ENCODE results near the gene VWA1. TPM values are rescaled to one million over a fixed set of nuclear protein-coding genes. Genes with fewer than 3 reads are reported as not detected.

VWA1 gene
- polyA plus RNA-seq, 2 of the 4 experiments (the other 2 are of a cell fraction), result 4.0 to 5.3 TPM

DNA sequence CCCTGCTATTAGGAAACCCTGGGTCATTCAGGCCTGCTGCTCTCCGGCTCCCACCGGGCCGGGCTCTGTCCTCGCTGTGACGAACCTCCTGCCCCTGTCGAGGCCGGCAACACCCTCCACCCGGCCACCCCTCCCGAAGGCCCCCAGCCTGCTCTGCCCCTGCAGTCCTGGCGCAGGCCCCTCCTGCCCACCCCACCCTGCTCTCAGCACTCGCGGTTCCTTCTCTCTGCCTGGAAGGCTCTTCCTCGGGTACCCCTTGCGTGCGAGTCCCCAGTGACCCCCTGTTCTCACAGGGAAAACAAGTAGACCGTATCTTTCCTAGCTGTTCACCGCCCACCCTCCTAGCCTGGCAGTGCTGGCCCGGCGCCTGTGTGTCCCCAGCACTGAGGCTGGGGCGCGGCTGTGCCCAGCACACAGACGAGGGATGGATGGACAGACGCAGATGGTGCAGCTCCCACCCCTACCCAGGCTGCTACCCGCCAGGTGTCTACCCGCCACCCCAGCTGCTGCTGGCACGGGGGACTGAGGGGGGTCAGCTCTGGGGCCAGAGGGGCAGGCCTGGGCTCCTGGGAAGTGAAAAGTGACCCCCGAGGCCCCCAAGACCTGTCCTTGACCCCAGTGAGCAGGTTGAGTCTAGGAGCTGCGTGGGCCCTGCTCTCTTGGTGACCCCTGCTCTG lies 3.1 kb upstream of the VWA1 start:
- no peak for FAIRE-seq
- no peak for DNase-seq (ENCODE audit: low read depth in 1 of 2, low spot score in 1 of 2)
- no peaks in the 10 kb centered on the region for H3K9me3 ChIP-seq
- H3K27ac ChIP-seq, result peak overlapping the region; percentile 27 to 76; a peak in 3 of 6 replicates
- CTCF ChIA-PET, result interaction anchor here (1.1 to 4.2 kb wide), 3 partner anchors 9 to 73 kb away, joined by 3 to 16 read pairs (median 4); no protein-coding TSS in a partner anchor
- H3K4me1 ChIP-seq, result peaks cover 49% of the 10 kb centered on the region
- POLR2A ChIA-PET, result no interaction called here
- TF ChIP-seq RFX5 (IDR thresholded peaks at IDR 0.05), result no peak
- no peak for TF ChIP-seq ZC3H11A (IDR thresholded peaks at IDR 0.05)
- no peak for TF ChIP-seq FOSB (CRISPR knock-in tag; IDR thresholded peaks at IDR 0.05)
- no peak for TF ChIP-seq MAZ (IDR thresholded peaks at IDR 0.05; ENCODE audit: borderline replicate concordance, low read depth, low read length)
- no peak for TF ChIP-seq NPAS2 (CRISPR knock-in tag; IDR thresholded peaks at IDR 0.05; ENCODE audit: borderline replicate concordance)
- TF ChIP-seq CBX8 (IDR thresholded peaks at IDR 0.05), result no peak
- TF ChIP-seq PHF8 (IDR thresholded peaks at IDR 0.05; ENCODE audit: borderline replicate concordance, low read depth), result no peak
- no peak for TF ChIP-seq KDM5A (IDR thresholded peaks at IDR 0.05)
- TF ChIP-seq, protein P1, sequence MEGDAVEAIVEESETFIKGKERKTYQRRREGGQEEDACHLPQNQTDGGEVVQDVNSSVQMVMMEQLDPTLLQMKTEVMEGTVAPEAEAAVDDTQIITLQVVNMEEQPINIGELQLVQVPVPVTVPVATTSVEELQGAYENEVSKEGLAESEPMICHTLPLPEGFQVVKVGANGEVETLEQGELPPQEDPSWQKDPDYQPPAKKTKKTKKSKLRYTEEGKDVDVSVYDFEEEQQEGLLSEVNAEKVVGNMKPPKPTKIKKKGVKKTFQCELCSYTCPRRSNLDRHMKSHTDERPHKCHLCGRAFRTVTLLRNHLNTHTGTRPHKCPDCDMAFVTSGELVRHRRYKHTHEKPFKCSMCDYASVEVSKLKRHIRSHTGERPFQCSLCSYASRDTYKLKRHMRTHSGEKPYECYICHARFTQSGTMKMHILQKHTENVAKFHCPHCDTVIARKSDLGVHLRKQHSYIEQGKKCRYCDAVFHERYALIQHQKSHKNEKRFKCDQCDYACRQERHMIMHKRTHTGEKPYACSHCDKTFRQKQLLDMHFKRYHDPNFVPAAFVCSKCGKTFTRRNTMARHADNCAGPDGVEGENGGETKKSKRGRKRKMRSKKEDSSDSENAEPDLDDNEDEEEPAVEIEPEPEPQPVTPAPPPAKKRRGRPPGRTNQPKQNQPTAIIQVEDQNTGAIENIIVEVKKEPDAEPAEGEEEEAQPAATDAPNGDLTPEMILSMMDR (IDR thresholded peaks at IDR 0.05), result no peak
- H3K4me2 ChIP-seq, result peak overlapping the region; percentile 33; the same call in 2 of the 3 replicates
- ATAC-seq, result no peak
- 80% methylated on average over 13 of the region's 28 CpGs for WGBS (ENCODE audit: missing lambda C conversion rate)
- no peak overlapping the region for H3K4me3 ChIP-seq

DNA sequence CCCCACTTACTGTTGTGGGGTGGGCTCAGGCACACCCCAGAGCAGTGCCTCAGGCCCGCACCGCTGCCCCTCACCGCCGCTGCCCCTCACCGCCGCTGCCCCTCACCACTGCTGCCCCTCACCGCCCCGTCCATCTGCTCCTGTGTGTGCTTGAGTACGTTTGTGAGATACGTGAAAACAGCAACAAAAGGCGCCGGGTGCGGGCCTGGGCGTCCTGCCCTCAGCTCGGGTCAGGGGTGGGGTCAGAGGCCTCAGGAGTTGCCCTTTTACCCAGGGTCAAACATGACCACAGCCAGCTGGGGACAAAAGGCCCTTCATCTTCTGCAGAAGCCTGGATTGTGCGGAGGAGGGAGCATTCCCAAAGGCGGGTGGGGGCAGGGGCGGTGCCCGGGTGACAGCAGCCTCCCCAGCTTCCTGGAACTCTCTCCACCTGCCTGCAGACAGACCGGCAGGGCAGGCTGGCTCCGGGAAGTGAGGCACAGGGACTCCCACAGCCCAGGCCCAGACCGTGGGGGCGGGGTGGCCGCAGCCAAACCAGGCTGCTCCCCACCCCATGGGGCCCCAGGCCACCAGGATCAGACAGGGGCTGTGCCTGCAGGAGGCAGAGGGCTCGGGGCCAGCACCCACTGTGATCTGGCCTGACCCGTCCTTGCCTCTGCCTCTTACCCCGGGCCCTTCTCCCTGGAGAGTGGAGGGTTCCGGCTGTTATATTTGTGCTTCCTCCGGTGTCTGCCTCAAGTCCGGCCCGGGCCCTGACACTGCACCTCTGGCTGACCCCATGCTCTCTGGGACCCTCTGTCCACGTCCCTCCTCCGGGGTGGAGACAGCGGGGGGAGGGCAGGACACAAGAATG lies 2.3 kb upstream of the VWA1 start:
- ChIA-PET CTCF (interaction anchor here (0.6 to 4.2 kb wide), 4 partner anchors 8 to 72 kb away, joined by 3 to 16 read pairs (median 4); no protein-coding TSS in a partner anchor), POLR2A (no interaction called here)
- Histone ChIP-seq H3K27ac (peak overlapping the region; percentile 3 to 76; a peak in 3 of 6 replicates), H3K4me1 (peaks cover 56% of the 10 kb centered on the region), H3K4me3 (no peak overlapping the region), H3K9me3 (no peaks in the 10 kb centered on the region), H3K4me2 (peak overlapping the region; percentile 41)
- no peak for FAIRE-seq
- peak in 1 of 2 experiments; percentile 12; a peak in 2 of 6 replicates for ATAC-seq
- WGBS (ENCODE audit: missing lambda C conversion rate), result 0% methylated on average over 2 of the region's 34 CpGs
- DNase-seq (ENCODE audit: low read depth in 1 of 2, low spot score in 1 of 2), result no peak
- TF ChIP-seq CHD2 (IDR thresholded peaks at IDR 0.05; ENCODE audit: low read length, partially characterized antibody), result no peak

DNA sequence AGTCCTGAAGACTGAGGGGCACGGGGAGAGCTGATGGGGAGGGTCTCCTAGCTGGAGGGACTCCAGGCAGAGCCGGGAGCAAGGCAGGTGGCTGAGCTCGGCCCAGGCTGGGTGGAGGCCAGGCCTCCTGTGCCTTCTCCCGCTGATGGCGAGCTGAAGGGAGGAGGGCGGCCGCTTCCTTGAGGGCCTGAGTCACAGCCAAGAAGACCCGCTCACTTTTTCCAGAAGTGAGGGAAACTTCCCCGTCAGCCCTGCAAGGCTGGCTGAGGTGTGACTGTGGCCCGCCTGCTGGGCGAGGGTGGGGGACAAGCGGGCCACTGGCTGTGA lies 1.7 kb upstream of the VWA1 start:
- no peak for ATAC-seq
- no peak overlapping the region for H3K4me3 ChIP-seq
- POLR2A ChIA-PET, result no interaction called here

More for the DNA sequence above, 1.7 kb upstream of the VWA1 start:
- Histone ChIP-seq H3K4me2 (peak overlapping the region; percentile 41; the same call in 1 of the 3 replicates), H3K9me3 (no peaks in the 10 kb centered on the region), H3K4me1 (peaks cover 61% of the 10 kb centered on the region), H3K27ac (peak overlapping the region in 1 of 2 experiments; percentile 76; a peak in 3 of 6 replicates)
- WGBS (ENCODE audit: missing lambda C conversion rate), result 54% methylated on average over 6 of the region's 12 CpGs
- no peak for DNase-seq (ENCODE audit: low read depth in 1 of 2, low spot score in 1 of 2)
- no peak for TF ChIP-seq TP53 (CRISPR knock-in tag; IDR thresholded peaks at IDR 0.05)
- no peak for TF ChIP-seq MAZ (IDR thresholded peaks at IDR 0.05; ENCODE audit: borderline replicate concordance, low read depth, low read length)
- TF ChIP-seq, protein P2, sequence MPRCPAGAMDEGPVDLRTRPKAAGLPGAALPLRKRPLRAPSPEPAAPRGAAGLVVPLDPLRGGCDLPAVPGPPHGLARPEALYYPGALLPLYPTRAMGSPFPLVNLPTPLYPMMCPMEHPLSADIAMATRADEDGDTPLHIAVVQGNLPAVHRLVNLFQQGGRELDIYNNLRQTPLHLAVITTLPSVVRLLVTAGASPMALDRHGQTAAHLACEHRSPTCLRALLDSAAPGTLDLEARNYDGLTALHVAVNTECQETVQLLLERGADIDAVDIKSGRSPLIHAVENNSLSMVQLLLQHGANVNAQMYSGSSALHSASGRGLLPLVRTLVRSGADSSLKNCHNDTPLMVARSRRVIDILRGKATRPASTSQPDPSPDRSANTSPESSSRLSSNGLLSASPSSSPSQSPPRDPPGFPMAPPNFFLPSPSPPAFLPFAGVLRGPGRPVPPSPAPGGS (IDR thresholded peaks at IDR 0.05), result no peak
- no peak for FAIRE-seq
- CTCF ChIA-PET, result interaction anchor here (0.6 to 4.2 kb wide), 2 partner anchors 19 to 71 kb away, joined by 3 to 16 read pairs; no protein-coding TSS in a partner anchor
